HepG2 (cell line): ENCODE measurements around the gene UGT2B11. TPM values are rescaled to one million over a fixed set of nuclear protein-coding genes. Genes with fewer than 3 reads are reported as not detected.
A peak's percentile ranks its signal among the peaks of the same experiment; 100 is the strongest.

Experiments
- ADNP ChIP-seq: sonication (generic); formaldehyde crosslinking; IDR thresholded peaks from 2 replicates; pipeline ENCODE4 v1.4.0; 2020; ENCODE audit warnings: missing genetic modification reagents
- CENPT ChIP-seq: sonication (generic); formaldehyde crosslinking; IDR thresholded peaks from 2 replicates; pipeline ENCODE4 v1.8.0; 2022; ENCODE audit warnings: low read depth, mild to moderate bottlenecking, moderate library complexity, missing genetic modification reagents
- CHD4 ChIP-seq: fragments of 200-600 bp; sonication (generic); IDR thresholded peaks from 2 replicates; pipeline ENCODE4 v1.7.0; 2017; ENCODE audit warnings: mild to moderate bottlenecking, low read length, borderline replicate concordance
- DBP ChIP-seq: sonication (generic); formaldehyde crosslinking; IDR thresholded peaks from 2 replicates; pipeline ENCODE4 v1.4.0; 2020; ENCODE audit warnings: missing genetic modification reagents; ENCODE audit errors: not compliant biosample characterization
- FOXA3 ChIP-seq: IDR thresholded peaks from 2 replicates; pipeline ENCODE4 v1.6.1; 2016; ENCODE audit warnings: missing genetic modification reagents, missing compliant biosample characterization
- HHEX ChIP-seq: IDR thresholded peaks from 2 replicates; pipeline ENCODE4 v1.6.1; 2016; ENCODE audit warnings: control low read depth
- HMG20A ChIP-seq: IDR thresholded peaks from 2 replicates; pipeline ENCODE4 v1.6.1; 2016; ENCODE audit warnings: borderline replicate concordance
- HNF1A ChIP-seq, 2 experiments: sonication (generic) in 1 of 2; formaldehyde crosslinking in 1 of 2; IDR thresholded peaks; 2 replicates each; pipeline versions ENCODE4 v1.4.0 to v1.6.1; 2016 to 2020; ENCODE audit warnings: borderline replicate concordance in 1 of 2, low read depth in 1 of 2, mild to moderate bottlenecking in 1 of 2, missing genetic modification reagents in 1 of 2
- HOXA5 ChIP-seq: sonication (generic); formaldehyde crosslinking; IDR thresholded peaks from 2 replicates; pipeline ENCODE4 v1.4.0; 2020; ENCODE audit warnings: missing genetic modification reagents
- POLR2AphosphoS5 ChIP-seq: IDR thresholded peaks from 2 replicates; pipeline ENCODE4 v1.6.1; 2012; ENCODE audit warnings: low read depth, low read length
- RFX5 ChIP-seq: IDR thresholded peaks from 2 replicates; pipeline ENCODE4 v1.6.1; 2011; ENCODE audit warnings: low read depth, low read length, improper control_type of control experiment
- TCF7 ChIP-seq: sonication (generic); IDR thresholded peaks from 2 replicates; pipeline ENCODE4 v1.6.1; 2016; ENCODE audit warnings: antibody characterized with exemption, low read depth
- TFDP1 ChIP-seq: IDR thresholded peaks from 2 replicates; pipeline ENCODE4 v1.6.1; 2016; ENCODE audit warnings: missing compliant biosample characterization, missing genetic modification reagents, borderline replicate concordance
- TFE3 ChIP-seq: IDR thresholded peaks from 2 replicates; pipeline ENCODE4 v1.6.1; 2016
- ZBTB1 ChIP-seq: sonication (generic); formaldehyde crosslinking; IDR thresholded peaks from 2 replicates; pipeline ENCODE4 v1.4.0; 2020; ENCODE audit warnings: missing genetic modification reagents, borderline replicate concordance
- ZBTB39 ChIP-seq: sonication (generic); formaldehyde crosslinking; IDR thresholded peaks from 2 replicates; pipeline ENCODE4 v1.5.0; 2020; ENCODE audit warnings: missing genetic modification reagents
- ZGPAT ChIP-seq: IDR thresholded peaks from 2 replicates; pipeline ENCODE4 v1.6.1; 2016; ENCODE audit warnings: mild to moderate bottlenecking
- polyA plus RNA-seq, 8 experiments: library from polyadenylated mRNA; depleted of rRNA in 3 of 8; stranded (reverse) in 7 of 8; unstranded in 1 of 8; fragments of >200 nt; fragmentation: Illumina TruSeq in 4 of 8; extraction: Trizol in 4 of 8; gene quantifications; 2 replicates each; pipeline versions ENCODE4 v1.2.1 to v1.2.3, GENCODE V29; 2011 to 2016; ENCODE audit warnings: low read depth in 4 of 8, missing spikeins in 1 of 8, mixed read lengths in 1 of 8; ENCODE audit not compliant: insufficient read depth in 1 of 8
- total RNA-seq, 5 experiments: library from RNA; depleted of rRNA; stranded (reverse); fragments of >200 nt; fragmentation: Illumina TruSeq; extraction: Trizol; gene quantifications; 2 replicates each; pipeline ENCODE4 v1.2.3, GENCODE V29; 2016; ENCODE audit warnings: low read depth in 1 of 5

Gene UGT2B11
- total and polyA plus RNA-seq, 2 of the 13 experiments (the other 11 are each of a cell fraction or from before 2014, with no cell fraction given): 1.4 to 2.1 TPM

GRCh38 chr4:69214716-69215115 lies at the start of gene UGT2B11 (continued):
- TF ChIP-seq FOXA3 (CRISPR knock-in tag) (peak; percentile 50), DBP (CRISPR knock-in tag) (no peak), CENPT (CRISPR knock-in tag) (no peak), HNF1A (IDR thresholded peaks at IDR 0.05; ENCODE audit: low read depth) (peak; percentile 59; the same call in 1 of the 2 replicates), HNF1A (CRISPR knock-in tag; IDR thresholded peaks at IDR 0.05; ENCODE audit: borderline replicate concordance) (no peak; the same call in 1 of the 2 replicates), POLR2AphosphoS5 (no peak), TFDP1 (CRISPR knock-in tag) (no peak), ZGPAT (CRISPR knock-in tag) (peak; percentile 27; the same call in 1 of the 2 replicates), CHD4 (no peak), TCF7 (peak; percentile 26; the same call in 1 of the 2 replicates), HMG20A (peak; percentile 31; the same call in 1 of the 2 replicates), TFE3 (CRISPR knock-in tag) (no peak), RFX5 (no peak), HOXA5 (CRISPR knock-in tag) (peak; percentile 90; the same call in 1 of the 2 replicates), HHEX (CRISPR knock-in tag) (0 out of 2 replicates have a peak, but pooled peaks have one; percentile 8), ADNP (CRISPR knock-in tag) (no peak), ZBTB39 (CRISPR knock-in tag) (no peak), ZBTB1 (CRISPR knock-in tag) (no peak)
